ENCODE data around the gene FOXN3. TPM values are rescaled to one million over a fixed set of nuclear protein-coding genes. Genes with fewer than 3 reads are reported as not detected.

FOXN3 gene
- polyA plus RNA-seq, 3 donors: 38.7 to 57.4 (median 42.0) TPM

DNA sequence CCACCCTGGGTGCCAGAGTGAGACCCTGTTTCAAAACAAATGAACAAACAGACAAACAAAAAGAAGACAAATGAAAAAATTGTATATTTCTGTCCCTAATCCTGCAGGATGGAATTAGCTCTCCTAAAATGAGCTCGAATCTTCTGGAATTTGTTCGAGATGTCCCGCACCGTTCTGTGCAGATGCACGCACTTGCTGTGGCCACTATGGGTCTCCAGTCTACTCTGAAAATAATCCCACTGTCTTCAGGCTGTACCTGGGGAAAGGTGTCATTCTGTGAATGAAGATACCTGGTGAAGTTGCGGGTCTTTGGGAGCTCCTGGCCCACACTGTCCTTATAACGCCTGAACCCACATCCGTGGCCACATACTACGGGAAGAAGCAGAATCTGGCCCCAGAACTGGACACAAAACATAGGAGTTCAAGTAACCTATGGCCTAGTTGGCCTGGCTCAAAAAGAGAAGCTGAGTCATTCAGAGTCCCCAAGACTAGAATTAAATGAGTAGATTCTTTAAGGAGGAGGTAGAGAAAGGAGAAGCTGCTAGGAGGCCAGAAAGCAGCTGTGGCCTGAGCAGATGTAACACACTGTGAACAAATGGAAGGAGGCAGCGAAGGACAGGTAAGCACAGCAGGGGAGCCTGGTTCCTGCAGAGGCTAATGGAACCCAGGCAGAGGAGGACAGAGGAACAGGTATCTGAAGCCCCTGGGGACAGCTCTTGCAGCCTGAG is 108.6 kb downstream of the FOXN3 start:
- Histone ChIP-seq H2AFZ (ENCODE audit: insufficient read depth, low read depth, low read length, poor library complexity, severe bottlenecking) (no peak overlapping the region), H3K27me3 (ENCODE audit: control insufficient read depth in 2 of 2, insufficient read depth in 2 of 2, low read length in 2 of 2) (no peaks in the 10 kb centered on the region), H3K36me3 (replicated peaks in 1 of 2; ENCODE audit: control insufficient read depth in 1 of 2, insufficient read depth in 2 of 2, low read length in 2 of 2) (peaks cover 6 to 16% of the 10 kb centered on the region in 2 donors), H3K4me3 (replicated peaks in 1 of 3; ENCODE audit: low read depth in 2 of 3, low read length in 3 of 3) (no peak overlapping the region), H3K4me2 (replicated peaks; ENCODE audit: extremely low read depth, low read length, poor library complexity, severe bottlenecking) (no peak overlapping the region), H3K9me3 (replicated peaks in 1 of 2; ENCODE audit: control insufficient read depth in 1 of 2, insufficient read depth in 1 of 2, low read length in 2 of 2) (no peaks in the 10 kb centered on the region), H4K20me1 (ENCODE audit: insufficient read depth, low read length) (peaks cover 78% of the 10 kb centered on the region), H3K4me1 (ENCODE audit: control insufficient read depth in 1 of 2, insufficient read depth in 2 of 2, low read length in 2 of 2) (peaks cover 29 to 34% of the 10 kb centered on the region in 2 donors), H3K79me2 (ENCODE audit: insufficient read depth, low read length) (peaks cover 80% of the 10 kb centered on the region), H3K27ac (ENCODE audit: low read depth in 1 of 2, low read length in 2 of 2) (peak overlapping the region in 1 of 2 donors; percentile 62), H3K9ac (ENCODE audit: insufficient read depth, low read length, poor library complexity, severe bottlenecking) (no peak overlapping the region)
- peaks cover 0 to 2% (median 0%) of the 10 kb centered on the region in 3 donors for H3K27me3 Mint-ChIP-seq (ENCODE audit: low read depth in 3 of 3)
- WGBS (ENCODE audit: insufficient coverage): 82% methylated on average over 6 of the region's 10 CpGs
- peak overlapping the region in 5 of 7 donors; percentile 3 to 85 (median 78) for H3K27ac Mint-ChIP-seq
- peaks cover 18 to 53% of the 10 kb centered on the region in 2 donors for H3K36me3 Mint-ChIP-seq
- H3K9me3 Mint-ChIP-seq: no peaks in the 10 kb centered on the region
- TF ChIP-seq, protein P1, sequence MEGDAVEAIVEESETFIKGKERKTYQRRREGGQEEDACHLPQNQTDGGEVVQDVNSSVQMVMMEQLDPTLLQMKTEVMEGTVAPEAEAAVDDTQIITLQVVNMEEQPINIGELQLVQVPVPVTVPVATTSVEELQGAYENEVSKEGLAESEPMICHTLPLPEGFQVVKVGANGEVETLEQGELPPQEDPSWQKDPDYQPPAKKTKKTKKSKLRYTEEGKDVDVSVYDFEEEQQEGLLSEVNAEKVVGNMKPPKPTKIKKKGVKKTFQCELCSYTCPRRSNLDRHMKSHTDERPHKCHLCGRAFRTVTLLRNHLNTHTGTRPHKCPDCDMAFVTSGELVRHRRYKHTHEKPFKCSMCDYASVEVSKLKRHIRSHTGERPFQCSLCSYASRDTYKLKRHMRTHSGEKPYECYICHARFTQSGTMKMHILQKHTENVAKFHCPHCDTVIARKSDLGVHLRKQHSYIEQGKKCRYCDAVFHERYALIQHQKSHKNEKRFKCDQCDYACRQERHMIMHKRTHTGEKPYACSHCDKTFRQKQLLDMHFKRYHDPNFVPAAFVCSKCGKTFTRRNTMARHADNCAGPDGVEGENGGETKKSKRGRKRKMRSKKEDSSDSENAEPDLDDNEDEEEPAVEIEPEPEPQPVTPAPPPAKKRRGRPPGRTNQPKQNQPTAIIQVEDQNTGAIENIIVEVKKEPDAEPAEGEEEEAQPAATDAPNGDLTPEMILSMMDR (IDR thresholded peaks at IDR 0.05): no peak
- no peak overlapping the region for H3K4me3 Mint-ChIP-seq
- DNase-seq: peak in 2 of 3 donors; percentile 17 to 33
- H3K4me1 Mint-ChIP-seq: peaks cover 51% of the 10 kb centered on the region
- intact Hi-C loops (cut with micrococcal nuclease): loop anchor here (5.0 to 10.0 kb wide), 2 partner anchors 34 to 106 kb away; partner anchors contain the start of gene FOXN3 (in 1 of the 2)

DNA sequence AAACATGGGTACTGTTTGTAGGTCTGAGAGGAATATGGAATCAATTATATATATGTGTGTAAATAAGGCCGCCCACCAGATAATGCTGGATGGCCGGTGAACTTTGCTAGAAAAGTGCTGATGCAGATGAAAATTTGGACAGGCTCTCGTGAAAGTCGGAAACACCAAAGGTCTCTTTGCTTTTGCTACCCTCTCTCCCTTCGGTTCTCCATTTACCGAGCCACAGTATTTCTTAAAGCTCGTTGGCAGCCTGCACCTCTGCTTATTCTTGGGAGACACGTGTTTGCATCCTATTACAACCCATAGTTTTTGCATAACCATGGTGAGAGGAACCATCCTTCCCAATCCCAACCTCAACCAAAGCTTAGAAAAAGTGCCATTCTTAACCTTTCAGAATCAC is 109.6 kb downstream of the FOXN3 start:
- H3K27ac Mint-ChIP-seq: peak overlapping the region in 5 of 7 donors; percentile 25 to 68 (median 44)
- Histone ChIP-seq H3K4me3 (replicated peaks in 1 of 3; ENCODE audit: low read depth in 2 of 3, low read length in 3 of 3) (no peak overlapping the region), H3K36me3 (replicated peaks in 1 of 2; ENCODE audit: control insufficient read depth in 1 of 2, insufficient read depth in 2 of 2, low read length in 2 of 2) (peaks cover 6 to 16% of the 10 kb centered on the region in 2 donors), H2AFZ (ENCODE audit: insufficient read depth, low read depth, low read length, poor library complexity, severe bottlenecking) (no peak overlapping the region), H3K9me3 (replicated peaks in 1 of 2; ENCODE audit: control insufficient read depth in 1 of 2, insufficient read depth in 1 of 2, low read length in 2 of 2) (no peaks in the 10 kb centered on the region), H4K20me1 (ENCODE audit: insufficient read depth, low read length) (peaks cover 78% of the 10 kb centered on the region), H3K79me2 (ENCODE audit: insufficient read depth, low read length) (peaks cover 79% of the 10 kb centered on the region), H3K4me1 (ENCODE audit: control insufficient read depth in 1 of 2, insufficient read depth in 2 of 2, low read length in 2 of 2) (peaks cover 38 to 44% of the 10 kb centered on the region in 2 donors), H3K27me3 (ENCODE audit: control insufficient read depth in 2 of 2, insufficient read depth in 2 of 2, low read length in 2 of 2) (no peaks in the 10 kb centered on the region), H3K9ac (ENCODE audit: insufficient read depth, low read length, poor library complexity, severe bottlenecking) (no peak overlapping the region), H3K27ac (ENCODE audit: low read depth in 1 of 2, low read length in 2 of 2) (no peak overlapping the region), H3K4me2 (replicated peaks; ENCODE audit: extremely low read depth, low read length, poor library complexity, severe bottlenecking) (no peak overlapping the region)
- H3K27me3 Mint-ChIP-seq (ENCODE audit: low read depth in 3 of 3): peaks cover 0 to 2% (median 0%) of the 10 kb centered on the region in 3 donors
- no peak for DNase-seq
- H3K4me1 Mint-ChIP-seq: peaks cover 61% of the 10 kb centered on the region
- no peak overlapping the region for H3K4me3 Mint-ChIP-seq
- intact Hi-C loops (cut with micrococcal nuclease): loop anchor here (5.0 to 10.0 kb wide), 2 partner anchors 35 to 107 kb away; partner anchors contain the start of gene FOXN3 (in 1 of the 2)
- no peaks in the 10 kb centered on the region for H3K9me3 Mint-ChIP-seq
- WGBS (ENCODE audit: insufficient coverage): 96% methylated on average over 5 of the region's 8 CpGs
- TF ChIP-seq, protein P1 (IDR thresholded peaks at IDR 0.05): no peak
- peaks cover 18 to 59% of the 10 kb centered on the region in 2 donors for H3K36me3 Mint-ChIP-seq

Data from CD14-positive monocyte (primary cell).